MCF 10A (cell line): ENCODE results near the gene GDI1. TPM values are rescaled to one million over a fixed set of nuclear protein-coding genes. Genes with fewer than 3 reads are reported as not detected.

ENCODE experiments used
- BruUV-seq: library from RNA; stranded (reverse); fragments of 400-500 nt; replicated peaks from 2 replicates; lab custom pipeline; 2021; lab: Mats Ljungman, UMichigan
- CTCF ChIA-PET: fragments of 300-600 bp; sonication (Branson Sonifier 250); formaldehyde crosslinking; extraction: SDS; loops from one replicate; lab custom pipeline; 2021; ENCODE audit warnings: antibody characterized with exemption, inconsistent platforms; lab: Yijun Ruan, JAX
- POLR2A ChIA-PET: fragments of 300-600, 350-650 bp; sonication (Branson Sonifier 250); formaldehyde crosslinking; extraction: SDS; loops from one replicate; lab custom pipeline; 2020; ENCODE audit warnings: antibody characterized with exemption, inconsistent platforms; lab: Yijun Ruan, JAX
- DNase-seq: peaks from one replicate; pipeline ENCODE4 v3.0.0-alpha.2; 2018; ENCODE audit not compliant: unreplicated experiment
- H3K27ac Mint-ChIP-seq: one replicate; pipeline ENCODE4 v1.8.0; 2022; ENCODE audit warnings: mild to moderate bottlenecking, low read depth, mixed read lengths; ENCODE audit not compliant: unreplicated experiment
- H3K27me3 Mint-ChIP-seq: one replicate; pipeline ENCODE4 v1.8.0; 2022; ENCODE audit warnings: mixed read lengths; ENCODE audit not compliant: insufficient read depth, unreplicated experiment
- H3K36me3 Mint-ChIP-seq: one replicate; pipeline ENCODE4 v1.8.0; 2022; ENCODE audit warnings: mild to moderate bottlenecking, moderate library complexity, mixed read lengths; ENCODE audit not compliant: insufficient read depth, unreplicated experiment
- H3K4me1 Mint-ChIP-seq: one replicate; pipeline ENCODE4 v1.8.0; 2022; ENCODE audit warnings: mixed read lengths; ENCODE audit not compliant: insufficient read depth, unreplicated experiment
- H3K4me3 Mint-ChIP-seq: one replicate; pipeline ENCODE4 v1.8.0; 2022; ENCODE audit warnings: mild to moderate bottlenecking, moderate library complexity, mixed read lengths; ENCODE audit not compliant: unreplicated experiment
- H3K9me3 Mint-ChIP-seq: one replicate; pipeline ENCODE4 v1.8.0; 2022; ENCODE audit warnings: mixed read lengths; ENCODE audit not compliant: unreplicated experiment
- intact Hi-C: fragments of 100-400 bp; cut with micrococcal nuclease; formaldehyde crosslinking; loops from 2 replicates; pipeline ENCODE4 v1.14.1; 2022
- total RNA-seq: library from RNA; stranded (reverse); gene quantifications from 2 replicates; pipeline ENCODE4 v1.2.3, GENCODE V29; 2022
- TF ChIP-seq, protein P1 (sequence below): fragments of 200-600 bp; IDR thresholded peaks from one replicate; pipeline ENCODE4 v1.8.0; 2022; ENCODE audit warnings: antibody characterized with exemption, mild to moderate bottlenecking; ENCODE audit not compliant: unreplicated experiment

The GDI1 gene
- total RNA-seq, 1 experiment from 2014 or later = 89.9 TPM

DNA sequence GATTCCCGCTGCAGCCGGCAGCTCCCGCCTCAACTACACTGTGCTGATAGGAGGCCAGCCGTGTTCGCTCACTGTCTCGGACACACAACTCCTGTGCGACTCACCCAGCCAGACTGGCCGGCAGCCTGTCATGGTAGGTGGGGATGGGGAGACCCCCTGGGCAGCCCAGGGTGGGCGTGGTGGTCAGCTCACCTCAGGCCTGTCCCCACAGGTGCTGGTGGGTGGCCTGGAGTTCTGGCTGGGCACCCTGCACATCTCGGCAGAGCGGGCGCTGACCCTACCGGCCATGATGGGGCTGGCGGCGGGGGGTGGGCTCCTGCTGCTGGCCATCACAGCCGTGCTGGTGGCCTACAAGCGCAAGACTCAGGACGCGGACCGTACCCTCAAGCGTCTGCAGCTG is 30.6 kb downstream of the GDI1 start:
- intact Hi-C loops = no loop called here
- Mint-ChIP-seq H3K27ac (no peak overlapping the region), H3K4me3 (no peak overlapping the region), H3K4me1 (no peaks in the 10 kb centered on the region), H3K27me3 (no peaks in the 10 kb centered on the region), H3K9me3 (no peaks in the 10 kb centered on the region), H3K36me3 (peaks cover 28% of the 10 kb centered on the region)
- TF ChIP-seq, protein P1, sequence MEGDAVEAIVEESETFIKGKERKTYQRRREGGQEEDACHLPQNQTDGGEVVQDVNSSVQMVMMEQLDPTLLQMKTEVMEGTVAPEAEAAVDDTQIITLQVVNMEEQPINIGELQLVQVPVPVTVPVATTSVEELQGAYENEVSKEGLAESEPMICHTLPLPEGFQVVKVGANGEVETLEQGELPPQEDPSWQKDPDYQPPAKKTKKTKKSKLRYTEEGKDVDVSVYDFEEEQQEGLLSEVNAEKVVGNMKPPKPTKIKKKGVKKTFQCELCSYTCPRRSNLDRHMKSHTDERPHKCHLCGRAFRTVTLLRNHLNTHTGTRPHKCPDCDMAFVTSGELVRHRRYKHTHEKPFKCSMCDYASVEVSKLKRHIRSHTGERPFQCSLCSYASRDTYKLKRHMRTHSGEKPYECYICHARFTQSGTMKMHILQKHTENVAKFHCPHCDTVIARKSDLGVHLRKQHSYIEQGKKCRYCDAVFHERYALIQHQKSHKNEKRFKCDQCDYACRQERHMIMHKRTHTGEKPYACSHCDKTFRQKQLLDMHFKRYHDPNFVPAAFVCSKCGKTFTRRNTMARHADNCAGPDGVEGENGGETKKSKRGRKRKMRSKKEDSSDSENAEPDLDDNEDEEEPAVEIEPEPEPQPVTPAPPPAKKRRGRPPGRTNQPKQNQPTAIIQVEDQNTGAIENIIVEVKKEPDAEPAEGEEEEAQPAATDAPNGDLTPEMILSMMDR = no peak
- ChIA-PET POLR2A (no interaction called here), CTCF (no interaction called here)
- DNase-seq = no peak
- no TSS peak for BruUV-seq

GRCh38 chrX:154468217-154468616 is 31.3 kb downstream of the GDI1 start:
- BruUV-seq = no TSS peak
- ChIA-PET CTCF (no interaction called here), POLR2A (interaction anchor here (1.4 kb wide), 1 partner anchor 9 kb away, joined by 3 read pairs; no protein-coding TSS in a partner anchor)
- H3K27me3 Mint-ChIP-seq = peaks cover 6% of the 10 kb centered on the region
- H3K9me3 Mint-ChIP-seq = no peaks in the 10 kb centered on the region
- H3K27ac Mint-ChIP-seq = no peak overlapping the region
- no peaks in the 10 kb centered on the region for H3K4me1 Mint-ChIP-seq
- intact Hi-C loops = no loop called here
- no peak for DNase-seq
- no peak overlapping the region for H3K4me3 Mint-ChIP-seq
- H3K36me3 Mint-ChIP-seq = peaks cover 30% of the 10 kb centered on the region
- TF ChIP-seq, protein P1 = no peak

- no peaks in the 10 kb centered on the region for H3K9me3 Mint-ChIP-seq
- ChIA-PET POLR2A (interaction anchor here (1.4 kb wide), 1 partner anchor 9 kb away, joined by 3 read pairs; no protein-coding TSS in a partner anchor), CTCF (interaction anchor here (0.7 kb wide), 1 partner anchor 58 kb away, joined by 3 read pairs; no protein-coding TSS in a partner anchor)
- H3K27me3 Mint-ChIP-seq = peaks cover 13% of the 10 kb centered on the region
- intact Hi-C loops = no loop called here
- TF ChIP-seq, protein P1 = no peak
- H3K27ac Mint-ChIP-seq = no peak overlapping the region
- no peak for DNase-seq
- H3K36me3 Mint-ChIP-seq = peaks cover 35% of the 10 kb centered on the region
- no peak overlapping the region for H3K4me3 Mint-ChIP-seq
- BruUV-seq = no TSS peak
- H3K4me1 Mint-ChIP-seq = no peaks in the 10 kb centered on the region
These were observed 32.2 kb downstream of the GDI1 start for GRCh38 chrX:154469114-154469513.

GRCh38 chrX:154469880-154470279 is 32.9 kb downstream of the GDI1 start:
- TF ChIP-seq, protein P1 = no peak
- CTCF ChIA-PET = interaction anchor here (0.7 kb wide), 1 partner anchor 59 kb away, joined by 3 read pairs; no protein-coding TSS in a partner anchor
- no TSS peak for BruUV-seq
- POLR2A ChIA-PET = interaction anchor here (1.4 kb wide), 1 partner anchor 8 kb away, joined by 3 read pairs; no protein-coding TSS in a partner anchor
- Mint-ChIP-seq H3K4me3 (no peak overlapping the region), H3K27me3 (peaks cover 13% of the 10 kb centered on the region), H3K36me3 (peaks cover 35% of the 10 kb centered on the region), H3K27ac (no peak overlapping the region), H3K4me1 (no peaks in the 10 kb centered on the region), H3K9me3 (no peaks in the 10 kb centered on the region)
- intact Hi-C loops = no loop called here
- no peak for DNase-seq
